Pulmonary artery endothelial cell (primary cell): Measurements from ENCODE around the gene RHEX. TPM values are rescaled to one million over a fixed set of nuclear protein-coding genes. Genes with fewer than 3 reads are reported as not detected.

ENCODE experiments used
- total RNA-seq: library from RNA; depleted of rRNA; stranded (reverse); fragments of >200 nt; gene quantifications from 2 replicates; pipeline ENCODE4 v1.2.3, GENCODE V29; 2014

Gene RHEX
- total RNA-seq, 1 donor from 2014 or later, result not detected

Other genes with a start within 250 kb of the RHEX start
- 9.4 and 15.3 TPM in 2 replicates for gene SLC41A1, start 240.0 kb upstream of the RHEX start, total RNA-seq
- 0.04 TPM in 1 of 2 replicates, not detected in the other for gene PM20D1, start 203.0 kb upstream of the RHEX start, total RNA-seq
- 0.04 TPM in 1 of 2 replicates, not detected in the other for gene SLC26A9, start 109.7 kb upstream of the RHEX start, total RNA-seq
- 0.25 and 0.59 TPM in 2 replicates for gene RAB7B, start 49.8 kb upstream of the RHEX start, total RNA-seq
- gene CTSE, start 29.3 kb upstream of the RHEX start, total RNA-seq, result 0.07 TPM in 2 replicates
- not detected in 2 replicates for gene AVPR1B, start 64.2 kb downstream of the RHEX start, total RNA-seq
- 3.8 and 11.9 TPM in 2 replicates for gene FAM72A, start 149.7 kb downstream of the RHEX start, total RNA-seq
- gene SRGAP2, start 150.4 kb downstream of the RHEX start, total RNA-seq, result 79.4 and 134 TPM in 2 replicates